ENCODE results near the gene CAND2. TPM values are rescaled to one million over a fixed set of nuclear protein-coding genes. Genes with fewer than 3 reads are reported as not detected.
"Not testable (repeated sequence)": the region's sequence is repeated elsewhere in the genome, so short reads cannot be mapped to it uniquely, and the experiment has no call there.

CAND2 gene
- total RNA-seq, 1 donor from 2014 or later: 11.3 TPM

DNA sequence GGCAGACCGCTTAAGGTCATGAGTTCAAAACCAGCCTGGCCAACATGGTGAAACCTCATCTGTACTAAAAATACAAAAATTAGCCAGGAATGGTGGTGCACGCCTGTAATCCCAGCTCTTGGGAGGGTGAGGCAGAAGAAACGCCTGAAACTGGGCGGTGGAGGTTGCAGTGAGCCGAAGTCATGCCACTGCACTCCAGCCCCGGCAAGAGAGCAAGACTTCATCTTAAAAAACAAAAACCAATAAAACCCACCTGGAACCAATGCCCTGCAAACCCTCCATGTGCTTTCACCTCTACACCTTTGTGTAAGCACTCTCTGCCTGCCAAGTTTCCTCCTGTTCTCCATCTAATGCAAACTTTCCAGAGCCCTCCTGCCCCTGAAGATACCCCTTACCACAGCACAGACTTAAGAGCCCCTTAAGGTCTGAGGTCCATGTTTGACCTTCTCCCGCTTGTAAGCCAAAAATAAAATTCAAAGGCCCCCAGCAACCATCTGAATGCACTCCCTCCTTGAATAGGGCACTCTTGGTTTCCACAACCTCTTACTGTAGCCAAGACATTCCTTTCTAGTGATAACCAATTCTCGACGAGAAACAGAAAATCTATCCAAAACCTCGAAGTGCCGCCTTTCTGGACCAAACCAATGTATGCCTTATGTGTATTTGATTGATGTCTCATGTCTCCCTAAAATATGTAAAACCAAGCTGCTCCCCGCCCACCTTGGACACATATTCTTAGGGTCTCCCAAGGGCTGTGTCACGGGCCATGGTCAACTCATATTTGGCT is 41.9 kb downstream of the CAND2 start:
- TF ChIP-seq, protein P1, sequence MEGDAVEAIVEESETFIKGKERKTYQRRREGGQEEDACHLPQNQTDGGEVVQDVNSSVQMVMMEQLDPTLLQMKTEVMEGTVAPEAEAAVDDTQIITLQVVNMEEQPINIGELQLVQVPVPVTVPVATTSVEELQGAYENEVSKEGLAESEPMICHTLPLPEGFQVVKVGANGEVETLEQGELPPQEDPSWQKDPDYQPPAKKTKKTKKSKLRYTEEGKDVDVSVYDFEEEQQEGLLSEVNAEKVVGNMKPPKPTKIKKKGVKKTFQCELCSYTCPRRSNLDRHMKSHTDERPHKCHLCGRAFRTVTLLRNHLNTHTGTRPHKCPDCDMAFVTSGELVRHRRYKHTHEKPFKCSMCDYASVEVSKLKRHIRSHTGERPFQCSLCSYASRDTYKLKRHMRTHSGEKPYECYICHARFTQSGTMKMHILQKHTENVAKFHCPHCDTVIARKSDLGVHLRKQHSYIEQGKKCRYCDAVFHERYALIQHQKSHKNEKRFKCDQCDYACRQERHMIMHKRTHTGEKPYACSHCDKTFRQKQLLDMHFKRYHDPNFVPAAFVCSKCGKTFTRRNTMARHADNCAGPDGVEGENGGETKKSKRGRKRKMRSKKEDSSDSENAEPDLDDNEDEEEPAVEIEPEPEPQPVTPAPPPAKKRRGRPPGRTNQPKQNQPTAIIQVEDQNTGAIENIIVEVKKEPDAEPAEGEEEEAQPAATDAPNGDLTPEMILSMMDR (IDR thresholded peaks at IDR 0.05): no peak
- Mint-ChIP-seq H3K9me3 (ENCODE audit: low read depth) (no peaks in the 10 kb centered on the region), H3K4me1 (ENCODE audit: low read depth) (peaks cover 48% of the 10 kb centered on the region), H3K27me3 (ENCODE audit: low read depth) (no peaks in the 10 kb centered on the region), H3K36me3 (ENCODE audit: low read depth) (peaks cover 40% of the 10 kb centered on the region), H3K27ac (ENCODE audit: unreplicated experiment) (peak overlapping the region; percentile 49), H3K4me3 (ENCODE audit: unreplicated experiment) (peak overlapping the region; percentile 27)
- no peak for DNase-seq (ENCODE audit: low spot score)

DNA sequence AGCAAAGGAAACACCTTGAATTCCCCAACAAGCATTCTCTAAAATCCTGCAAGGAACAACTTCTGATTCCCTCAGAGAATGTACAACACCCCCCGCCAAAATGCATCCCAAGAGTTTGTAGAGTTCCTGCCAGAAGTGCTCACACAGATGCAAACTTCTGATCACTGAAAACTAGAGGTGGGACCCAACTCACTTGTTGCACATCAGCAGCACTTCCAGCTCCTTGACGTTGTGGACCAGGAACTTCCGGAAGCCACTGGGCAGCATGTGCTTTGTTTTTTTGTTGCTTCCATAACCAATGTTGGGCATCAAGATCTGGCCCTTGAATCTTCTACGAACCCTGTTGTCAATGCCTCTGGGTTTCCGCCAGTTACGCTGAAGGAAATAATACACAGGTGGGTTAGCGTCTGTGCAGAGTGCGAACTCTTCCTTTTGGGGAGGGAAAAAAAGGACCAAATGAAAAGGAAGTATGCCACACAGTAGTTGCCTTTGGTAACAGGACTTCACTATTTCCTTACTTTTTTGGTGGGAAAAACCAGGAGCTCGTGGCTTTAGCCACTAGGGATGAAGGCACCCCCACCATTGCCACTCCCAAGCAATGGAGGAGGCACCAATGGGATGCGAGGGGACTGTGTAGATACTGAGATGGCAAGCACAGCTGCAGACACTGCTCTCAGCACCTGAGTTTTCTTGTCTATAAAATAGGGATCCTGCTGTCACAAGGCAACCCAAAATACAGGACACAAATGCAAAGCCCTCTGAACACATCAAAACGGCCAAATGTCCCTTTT is 42.9 kb downstream of the CAND2 start:
- Mint-ChIP-seq H3K4me3 (ENCODE audit: unreplicated experiment) (peak overlapping the region; percentile 94), H3K27ac (ENCODE audit: unreplicated experiment) (peak overlapping the region; percentile 63), H3K36me3 (ENCODE audit: low read depth) (peaks cover 31% of the 10 kb centered on the region), H3K4me1 (ENCODE audit: low read depth) (peaks cover 48% of the 10 kb centered on the region), H3K27me3 (ENCODE audit: low read depth) (no peaks in the 10 kb centered on the region), H3K9me3 (ENCODE audit: low read depth) (no peaks in the 10 kb centered on the region)
- DNase-seq (ENCODE audit: low spot score): no peak
- TF ChIP-seq, protein P1 (IDR thresholded peaks at IDR 0.05): no peak

DNA sequence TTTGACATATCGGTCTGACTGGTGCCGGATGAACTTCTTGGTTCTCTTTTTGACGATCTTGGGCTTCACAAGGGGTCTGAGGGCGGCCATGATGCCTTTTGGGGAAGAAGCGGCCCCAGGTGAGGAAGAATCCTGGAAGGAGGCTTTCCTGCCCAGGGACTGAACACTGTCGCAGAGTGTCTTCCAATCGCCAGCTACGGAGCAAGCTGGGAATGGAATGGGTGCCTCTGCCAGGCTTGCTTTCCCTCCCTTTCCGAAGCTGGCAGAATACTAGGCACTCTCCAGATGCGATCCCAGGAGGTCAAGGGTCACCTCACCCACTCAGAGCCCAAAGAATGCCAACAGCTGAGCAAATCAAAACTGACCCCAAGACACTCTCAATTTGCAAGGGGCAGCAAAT is 43.7 kb downstream of the CAND2 start:
- Mint-ChIP-seq H3K4me3 (ENCODE audit: unreplicated experiment) (peak overlapping the region; percentile 94), H3K27ac (ENCODE audit: unreplicated experiment) (peak overlapping the region; percentile 63), H3K36me3 (ENCODE audit: low read depth) (peaks cover 27% of the 10 kb centered on the region), H3K4me1 (ENCODE audit: low read depth) (peaks cover 48% of the 10 kb centered on the region)
- H3K9me3 Mint-ChIP-seq (ENCODE audit: low read depth); DNase-seq (ENCODE audit: low spot score); H3K27me3 Mint-ChIP-seq (ENCODE audit: low read depth): not testable (repeated sequence)

DNA sequence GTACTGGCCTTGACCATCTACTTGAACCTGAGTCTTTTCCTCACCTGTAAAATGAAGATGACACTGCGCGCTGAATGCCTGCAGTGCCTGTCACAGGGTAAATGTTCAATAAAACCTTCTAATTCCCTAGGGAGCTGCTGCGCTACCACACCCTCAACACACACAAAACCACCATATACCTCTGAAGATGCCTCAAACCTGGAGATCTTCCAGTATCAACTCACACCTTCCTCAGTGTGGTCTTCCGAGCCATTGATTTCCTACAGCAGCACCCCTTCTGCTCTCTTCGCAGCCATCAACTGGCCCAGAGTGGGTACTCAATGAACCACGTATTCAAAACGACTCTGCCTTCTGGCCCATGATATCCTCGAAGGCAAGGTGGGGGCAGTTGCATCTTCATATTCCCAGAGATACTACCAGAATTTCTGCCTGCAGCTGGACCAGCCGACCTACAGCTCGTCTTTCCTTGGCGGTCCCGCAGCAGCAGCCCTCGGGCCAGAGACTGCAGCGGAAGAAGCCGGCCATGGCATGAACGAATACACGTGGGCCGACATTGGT is 44.2 kb downstream of the CAND2 start:
- peaks cover 27% of the 10 kb centered on the region for H3K36me3 Mint-ChIP-seq (ENCODE audit: low read depth)
- TF ChIP-seq, protein P1 (IDR thresholded peaks at IDR 0.05): no peak

DNA sequence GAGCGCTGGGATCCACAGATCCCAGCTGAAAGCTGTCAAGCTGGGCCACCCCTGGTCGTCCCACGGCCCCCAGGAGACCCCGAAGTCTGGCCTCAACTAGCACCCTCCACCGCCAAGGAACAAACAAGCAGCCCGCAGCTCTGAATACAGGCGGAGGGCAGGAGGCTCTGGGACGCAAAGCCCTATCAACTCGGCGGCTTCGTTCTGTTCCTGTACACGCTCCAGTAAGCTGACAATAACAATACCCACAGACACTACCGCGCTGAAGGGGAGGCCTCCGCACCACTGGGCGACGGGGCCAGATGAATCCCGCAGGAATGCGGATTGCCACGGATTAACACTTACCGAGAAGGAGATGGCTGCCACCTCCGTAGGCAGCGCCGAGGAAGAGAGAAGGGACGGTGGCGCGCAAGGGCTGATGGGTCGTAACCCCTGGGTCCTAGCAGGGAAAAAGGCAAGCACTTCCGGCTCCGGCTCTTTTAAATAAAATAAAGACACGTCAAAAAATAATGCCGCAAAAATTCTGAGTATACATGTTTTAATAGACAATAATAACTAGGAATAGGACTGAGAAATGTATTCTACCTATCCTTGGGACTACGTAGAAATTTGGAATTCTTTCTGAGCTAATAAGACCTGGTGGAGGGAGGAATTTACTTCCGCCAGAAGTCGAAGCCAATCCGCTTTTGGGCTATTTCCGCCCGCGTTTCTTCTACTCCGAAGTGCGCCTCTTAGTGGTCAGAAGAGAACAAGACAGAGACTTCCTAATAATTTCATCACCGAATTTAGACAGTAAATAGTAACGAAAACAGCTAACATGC is 44.9 kb downstream of the CAND2 start, which contains the start of gene RPL32:
Gene RPL32 (minus strand): TSS at position 417 of the 821 bp plus-strand sequence. CDS start 1,328 bp downstream, outside the sequence.
- Mint-ChIP-seq H3K4me1 (ENCODE audit: low read depth) (peaks cover 51% of the 10 kb centered on the region), H3K36me3 (ENCODE audit: low read depth) (peaks cover 24% of the 10 kb centered on the region), H3K27me3 (ENCODE audit: low read depth) (no peaks in the 10 kb centered on the region), H3K4me3 (ENCODE audit: unreplicated experiment) (peak within 1 kb of the TSS; percentile 94), H3K9me3 (ENCODE audit: low read depth) (no peaks in the 10 kb centered on the region), H3K27ac (ENCODE audit: unreplicated experiment) (peak within 1 kb of the TSS; percentile 97)
- DNase-seq (ENCODE audit: low spot score): no peak
- TF ChIP-seq, protein P1 (IDR thresholded peaks at IDR 0.05): peak; percentile 89

More for the DNA sequence above, 44.2 kb downstream of the CAND2 start:
- Mint-ChIP-seq H3K27me3 (ENCODE audit: low read depth) (no peaks in the 10 kb centered on the region), H3K27ac (ENCODE audit: unreplicated experiment) (peak overlapping the region; percentile 97), H3K9me3 (ENCODE audit: low read depth) (no peaks in the 10 kb centered on the region), H3K4me3 (ENCODE audit: unreplicated experiment) (peak overlapping the region; percentile 94), H3K4me1 (ENCODE audit: low read depth) (peaks cover 48% of the 10 kb centered on the region)
- DNase-seq (ENCODE audit: low spot score): no peak

Data from chondrocyte (in vitro differentiated cells).